ENCODE data around the gene GP5.
A peak's percentile ranks its signal among the peaks of the same experiment; 100 is the strongest.

Gene GP5

GRCh38 chr3:194399166-194399565 is at the start of gene GP5:
TSS of gene GP5 (minus strand) at chr3:194399266. CDS start at chr3:194398282, 984 bp downstream.
- DNase-seq: no peak

- DNase-seq: no peak
Observed at GRCh38 chr3:194447657-194448056, 48.6 kb upstream of the GP5 start.

- no peak for DNase-seq
Observed at GRCh38 chr3:194447161-194447560, 48.1 kb upstream of the GP5 start.

- DNase-seq: no peak
Observed at GRCh38 chr3:194446754-194447153, 47.7 kb upstream of the GP5 start.

- DNase-seq: no peak
Observed at GRCh38 chr3:194446172-194446571, 47.1 kb upstream of the GP5 start.

- no peak for DNase-seq
Observed at GRCh38 chr3:194443901-194444300, 44.8 kb upstream of the GP5 start.

- no peak for DNase-seq
Observed at GRCh38 chr3:194440756-194441155, 41.7 kb upstream of the GP5 start.

GRCh38 chr3:194439881-194440550 is 41.0 kb upstream of the GP5 start:
- no peak for DNase-seq

GRCh38 chr3:194434503-194434902 is 35.4 kb upstream of the GP5 start:
- DNase-seq: no peak

GRCh38 chr3:194431554-194431953 is 32.5 kb upstream of the GP5 start:
- DNase-seq: no peak

- no peak for DNase-seq
Observed at GRCh38 chr3:194425399-194425798, 26.3 kb upstream of the GP5 start.

- DNase-seq: no peak
Observed at GRCh38 chr3:194424953-194425352, 25.9 kb upstream of the GP5 start.

- no peak for DNase-seq
Observed at GRCh38 chr3:194424373-194424772, 25.3 kb upstream of the GP5 start.

- no peak for DNase-seq
Observed at GRCh38 chr3:194423317-194423716, 24.3 kb upstream of the GP5 start.

GRCh38 chr3:194422188-194422587 is 23.1 kb upstream of the GP5 start:
- no peak for DNase-seq

GRCh38 chr3:194418671-194419070 is 19.6 kb upstream of the GP5 start:
- no peak for DNase-seq

- no peak for DNase-seq
Observed at GRCh38 chr3:194407423-194407822, 8.4 kb upstream of the GP5 start.

GRCh38 chr3:194405766-194406165 is 6.7 kb upstream of the GP5 start:
- no peak for DNase-seq

- DNase-seq: peak; percentile 47
Observed at GRCh38 chr3:194404365-194405140, 5.5 kb upstream of the GP5 start.

- no peak for DNase-seq
Observed at GRCh38 chr3:194401868-194402329, 2.8 kb upstream of the GP5 start.

- DNase-seq: no peak
Observed at GRCh38 chr3:194401346-194401745, 2.3 kb upstream of the GP5 start.

GRCh38 chr3:194399874-194400411 is 877 bp upstream of the GP5 start:
- no peak for DNase-seq

GRCh38 chr3:194397757-194398312 is 1.2 kb downstream of the GP5 start:
- no peak for DNase-seq

All from RPMI8226 (cell line).